ENCODE measurements around the gene PYDC1.
"Not testable (repeated sequence)": the region's sequence is repeated elsewhere in the genome, so short reads cannot be mapped to it uniquely, and the experiment has no call there.

PYDC1 gene

GRCh38 chr16:31221357-31222160 lies 4.6 kb upstream of the PYDC1 start:
- DNase-seq: no peak

- no peak for DNase-seq
Observed at GRCh38 chr16:31219154-31219741, 2.3 kb upstream of the PYDC1 start.

GRCh38 chr16:31217136-31217530 lies 198 bp upstream of the PYDC1 start:
- no peak for DNase-seq

GRCh38 chr16:31215287-31216162 lies 1.4 kb downstream of the PYDC1 start:
- no peak for DNase-seq

- DNase-seq: peak; percentile 8
Observed at GRCh38 chr16:31214708-31215286, 2.1 kb downstream of the PYDC1 start.

GRCh38 chr16:31213877-31214707 lies 2.8 kb downstream of the PYDC1 start, which contains the start of gene TRIM72:
TRIM72 (plus strand) TSS chr16:31214119; CDS start chr16:31214739, 620 bp downstream.
- DNase-seq: no peak

- DNase-seq: no peak
Observed at GRCh38 chr16:31213342-31213741, 3.6 kb downstream of the PYDC1 start.

GRCh38 chr16:31206776-31207175 lies 10.2 kb downstream of the PYDC1 start:
- DNase-seq: no peak

- DNase-seq: no peak
Observed at GRCh38 chr16:31204871-31205666, 11.9 kb downstream of the PYDC1 start.

GRCh38 chr16:31202414-31203375 lies 14.2 kb downstream of the PYDC1 start, which contains the start of gene PYCARD:
PYCARD (minus strand) TSS chr16:31202760; CDS start chr16:31202690, 70 bp downstream.
- DNase-seq: no peak

GRCh38 chr16:31201582-31202413 lies 15.1 kb downstream of the PYDC1 start:
- DNase-seq: no peak

GRCh38 chr16:31200821-31201568 lies 15.9 kb downstream of the PYDC1 start:
- no peak for DNase-seq

GRCh38 chr16:31200111-31200510 lies 16.8 kb downstream of the PYDC1 start:
- DNase-seq: not testable (repeated sequence)

- no peak for DNase-seq
Observed at GRCh38 chr16:31199430-31200041, 17.4 kb downstream of the PYDC1 start.

- DNase-seq: no peak
Observed at GRCh38 chr16:31198207-31198882, 18.6 kb downstream of the PYDC1 start.

- no peak for DNase-seq
Observed at GRCh38 chr16:31196324-31197088, 20.4 kb downstream of the PYDC1 start.
